ENCODE data around the gene TAPT1.
A peak's percentile ranks its signal among the peaks of the same experiment; 100 is the strongest.

Gene TAPT1

GRCh38 chr4:16248605-16249004 lies 22.3 kb upstream of the TAPT1 start:
- no peak for DNase-seq (ENCODE audit: low read depth)

DNA sequence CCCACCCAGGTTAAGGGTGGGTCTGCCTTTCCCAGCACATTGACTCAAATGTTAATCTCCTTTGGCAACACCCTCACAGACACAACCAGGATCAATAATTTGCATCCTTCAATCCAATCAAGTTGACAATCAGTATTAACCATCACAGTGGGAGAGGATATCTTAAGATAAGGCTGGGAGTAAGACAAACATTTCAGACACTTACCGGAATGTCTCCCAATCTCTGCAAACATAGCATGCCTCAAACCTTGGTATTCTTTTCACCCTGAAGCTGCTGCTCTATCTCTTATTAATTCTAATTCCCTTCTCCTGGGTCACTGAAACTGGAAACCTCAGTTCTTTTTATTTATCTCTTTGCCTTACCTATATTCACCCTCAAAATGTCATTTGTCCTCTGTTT lies 19.0 kb upstream of the TAPT1 start:
- no peak for DNase-seq (ENCODE audit: low read depth)

- DNase-seq (ENCODE audit: low read depth) = no peak
These were observed 17.0 kb upstream of the TAPT1 start for GRCh38 chr4:16243285-16243684.

- no peak for DNase-seq (ENCODE audit: low read depth)
These were observed 14.0 kb upstream of the TAPT1 start for GRCh38 chr4:16240300-16240699.

DNA sequence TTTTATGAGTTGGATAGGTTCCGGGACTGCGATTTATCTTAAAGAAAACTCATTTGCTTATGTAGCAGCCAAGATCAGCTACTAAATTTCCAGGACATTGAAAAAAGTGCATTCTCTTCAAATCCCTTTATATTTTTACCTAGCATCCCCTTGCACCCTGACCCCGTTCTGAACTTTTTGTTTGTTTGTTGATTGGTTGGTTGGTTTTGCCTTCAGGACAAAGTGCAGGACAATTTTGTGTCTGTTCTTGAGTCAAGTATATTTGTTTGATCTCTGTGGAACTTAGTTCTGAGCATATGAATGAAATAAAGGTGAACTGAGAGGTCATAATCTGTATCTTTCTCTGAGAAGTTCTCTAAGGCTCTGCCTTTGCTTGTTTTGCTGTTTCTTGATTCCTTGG lies 12.8 kb upstream of the TAPT1 start:
- no peak for DNase-seq (ENCODE audit: low read depth)

- no peak for DNase-seq (ENCODE audit: low read depth)
These were observed 12.1 kb upstream of the TAPT1 start for GRCh38 chr4:16238327-16238726.

GRCh38 chr4:16237715-16238114 lies 11.4 kb upstream of the TAPT1 start:
- DNase-seq (ENCODE audit: low read depth) = no peak

DNA sequence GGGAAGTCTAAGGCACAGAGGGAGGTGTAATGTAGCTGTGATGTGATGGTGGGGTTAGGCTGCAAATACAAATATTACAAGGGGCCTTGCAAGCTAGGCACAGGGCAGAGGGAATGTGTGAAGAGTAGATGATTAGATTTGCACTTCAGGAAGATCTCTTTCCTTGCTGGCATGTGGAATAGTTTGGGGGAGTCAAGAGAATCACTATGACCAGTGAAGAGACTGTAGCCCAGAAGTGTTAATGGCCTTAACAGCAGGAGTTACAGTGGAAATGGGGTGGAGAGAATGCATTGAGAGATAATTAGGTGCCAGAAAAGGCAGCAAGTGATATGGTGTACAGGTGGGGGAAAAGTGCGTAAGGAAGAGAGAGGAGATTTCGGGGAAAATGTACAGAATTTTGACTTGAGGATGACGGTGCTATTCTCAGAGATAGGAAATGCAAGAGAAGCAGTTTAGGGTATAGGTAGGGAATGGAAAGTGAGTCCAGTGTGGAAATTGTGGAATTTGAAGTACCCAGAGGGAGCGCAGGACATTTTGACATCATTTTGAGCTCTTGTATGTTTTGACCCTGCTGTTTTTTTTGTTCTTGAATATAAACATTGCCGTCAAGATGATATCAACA lies 10.2 kb upstream of the TAPT1 start:
- no peak for DNase-seq (ENCODE audit: low read depth)

DNA sequence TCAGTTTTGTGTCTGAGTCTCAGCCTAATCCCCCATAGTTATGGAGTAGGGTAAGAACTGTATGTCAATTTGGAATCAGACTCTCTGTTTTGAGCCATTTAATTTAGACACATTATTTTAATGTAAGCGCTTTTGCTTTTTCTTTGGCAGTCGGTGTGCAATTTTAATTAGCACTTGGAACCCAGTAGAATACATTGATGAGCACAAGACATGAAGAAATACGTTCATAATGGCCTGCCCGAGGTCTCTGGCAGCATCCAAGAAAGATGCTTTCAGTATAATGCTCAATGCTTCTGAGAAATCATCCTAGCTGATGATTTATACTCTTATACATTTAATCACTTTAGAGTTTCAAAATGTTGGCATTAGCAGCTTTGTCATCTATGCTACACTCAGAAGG lies 8.9 kb upstream of the TAPT1 start:
- DNase-seq (ENCODE audit: low read depth) = no peak

- DNase-seq (ENCODE audit: low read depth) = no peak
These were observed 7.4 kb upstream of the TAPT1 start for GRCh38 chr4:16233569-16234177.

DNA sequence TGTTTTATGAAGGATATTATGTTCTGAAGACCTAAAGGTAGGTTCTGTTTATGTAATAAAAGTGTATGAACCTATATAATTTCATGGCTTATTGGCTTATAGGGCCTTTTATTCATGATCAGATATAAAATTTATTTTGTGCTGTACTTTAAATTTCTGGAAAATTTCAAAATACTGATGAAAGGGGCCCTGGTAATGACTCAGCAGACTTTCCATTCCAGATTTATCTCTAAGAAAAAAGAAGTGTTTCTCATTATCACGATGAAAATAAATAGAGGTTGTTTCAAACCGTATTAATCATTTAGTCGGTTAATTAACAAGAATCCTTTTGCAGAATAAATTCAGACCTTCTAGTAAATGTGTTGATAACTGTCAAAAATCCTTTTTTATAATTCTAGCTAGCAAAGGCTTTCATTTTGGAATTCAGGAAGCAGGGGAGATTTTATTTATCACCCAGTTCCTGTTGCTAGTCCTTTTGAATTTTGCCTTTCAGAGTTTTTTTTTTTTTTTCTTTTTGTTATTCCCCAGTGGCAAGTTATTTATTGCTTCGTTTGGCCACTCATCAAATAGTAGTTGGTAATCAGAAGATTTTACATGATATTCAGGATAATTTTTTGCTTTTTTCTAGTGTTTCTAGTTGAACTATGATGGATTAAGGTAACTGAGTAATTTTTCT lies 5.4 kb upstream of the TAPT1 start:
- no peak for DNase-seq (ENCODE audit: low read depth)

DNA sequence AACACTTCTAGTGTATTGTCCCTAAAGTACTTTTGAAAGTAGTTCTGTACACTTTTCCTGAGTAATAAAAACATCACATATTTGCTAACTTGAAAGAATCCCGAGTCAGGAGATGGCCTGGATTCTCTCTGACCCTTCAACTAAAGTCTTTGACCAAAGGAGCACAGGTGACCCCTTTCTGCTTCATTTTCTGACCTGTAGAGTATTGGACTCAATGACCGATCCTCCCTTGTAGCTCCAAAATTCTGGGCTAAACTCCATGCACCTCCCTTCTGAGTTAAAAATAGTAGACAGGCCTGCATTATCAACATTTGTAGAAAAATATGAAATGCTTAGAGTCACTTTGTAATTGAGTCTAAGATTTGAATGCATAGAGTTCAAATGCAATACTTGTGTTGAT lies 4.0 kb upstream of the TAPT1 start:
- no peak for DNase-seq (ENCODE audit: low read depth)

DNA sequence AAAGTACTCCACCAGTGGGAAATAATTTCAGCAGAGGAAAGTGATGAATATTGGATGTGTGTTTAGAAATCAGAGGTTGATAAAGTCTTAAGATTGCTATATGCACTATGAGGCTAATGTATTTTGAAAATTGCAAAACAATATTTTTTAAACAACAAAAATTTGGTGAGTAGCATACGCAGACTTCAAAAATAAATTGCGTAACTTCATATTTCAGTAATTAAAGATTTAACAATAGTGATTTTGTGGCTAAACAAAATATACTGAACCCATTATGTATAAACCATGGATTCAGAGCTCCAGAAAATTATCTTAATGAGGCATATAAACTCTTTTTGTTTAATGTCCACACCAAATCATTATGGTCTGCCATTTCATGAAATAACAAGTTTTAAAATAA lies 3.3 kb upstream of the TAPT1 start:
- DNase-seq (ENCODE audit: low read depth) = no peak

GRCh38 chr4:16227462-16227868 lies 1.2 kb upstream of the TAPT1 start:
- no peak for DNase-seq (ENCODE audit: low read depth)

DNA sequence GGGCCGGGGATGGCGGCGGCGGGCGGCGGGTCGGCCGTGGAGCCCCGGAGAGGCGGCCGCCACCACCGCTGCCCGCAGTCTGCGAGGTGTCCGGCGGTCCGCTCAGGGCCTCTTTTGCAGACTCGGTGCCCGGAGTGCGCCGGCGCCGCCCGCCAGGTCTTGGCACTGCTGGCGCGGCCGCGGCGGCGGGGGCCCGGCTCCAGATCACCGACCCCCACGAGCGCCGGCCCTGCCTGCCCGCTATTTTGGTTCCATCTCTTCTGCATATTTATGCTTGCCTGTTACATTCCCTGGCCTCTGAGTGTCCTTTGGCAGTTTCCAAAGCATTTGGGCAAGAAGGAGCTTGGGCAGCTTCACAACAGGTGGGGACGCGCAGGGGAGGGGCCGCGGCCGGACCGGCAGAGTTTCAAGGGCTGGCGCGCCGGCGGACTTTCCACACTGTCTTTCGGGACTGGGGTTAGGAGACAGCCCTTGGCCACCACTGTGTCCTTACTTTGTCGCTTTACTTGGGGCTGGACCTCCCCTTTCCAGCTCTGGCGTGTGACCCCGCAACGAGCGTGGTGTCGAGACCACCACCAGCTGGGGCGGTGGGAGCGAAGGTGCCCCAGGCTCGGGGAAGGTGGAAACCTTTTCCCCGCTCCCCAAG lies 668 bp upstream of the TAPT1 start:
- peak; percentile 4 for DNase-seq (ENCODE audit: low read depth)

DNA sequence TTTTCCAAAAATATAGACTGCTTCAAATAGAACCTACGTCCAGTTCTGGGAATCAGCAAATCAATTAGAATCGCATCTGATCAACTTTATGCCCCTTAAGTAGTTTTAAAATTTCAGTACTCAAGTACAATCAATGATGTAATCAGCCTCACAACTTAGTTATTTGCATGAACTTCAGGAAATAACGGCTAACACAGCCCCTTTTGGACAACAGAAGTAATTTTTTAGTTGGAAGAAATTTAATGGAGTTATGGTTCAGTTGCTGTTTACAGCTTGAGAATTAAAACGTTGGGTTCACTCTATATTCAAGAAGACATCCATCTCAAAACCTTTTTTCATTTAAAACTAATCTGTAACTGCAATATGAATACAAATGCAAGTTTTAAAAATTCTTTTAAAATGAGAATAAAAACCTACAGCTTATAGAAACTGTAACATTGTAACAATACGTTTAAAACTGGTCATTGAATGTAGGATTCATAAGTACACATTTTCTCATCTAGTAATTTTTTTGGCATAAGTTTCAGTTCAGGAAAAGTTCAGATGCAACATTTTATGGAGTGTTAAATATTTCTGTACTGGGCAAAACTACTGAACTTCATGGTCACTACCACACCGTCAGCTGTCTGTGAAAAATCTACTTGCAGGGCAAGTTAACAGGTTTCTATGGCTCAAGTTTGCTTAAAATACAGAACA lies 956 bp downstream of the TAPT1 start:
- DNase-seq (ENCODE audit: low read depth) = no peak

GRCh38 chr4:16224264-16225166 lies 1.8 kb downstream of the TAPT1 start:
- no peak for DNase-seq (ENCODE audit: low read depth)

GRCh38 chr4:16222957-16223527 lies 3.2 kb downstream of the TAPT1 start:
- DNase-seq (ENCODE audit: low read depth) = no peak

DNA sequence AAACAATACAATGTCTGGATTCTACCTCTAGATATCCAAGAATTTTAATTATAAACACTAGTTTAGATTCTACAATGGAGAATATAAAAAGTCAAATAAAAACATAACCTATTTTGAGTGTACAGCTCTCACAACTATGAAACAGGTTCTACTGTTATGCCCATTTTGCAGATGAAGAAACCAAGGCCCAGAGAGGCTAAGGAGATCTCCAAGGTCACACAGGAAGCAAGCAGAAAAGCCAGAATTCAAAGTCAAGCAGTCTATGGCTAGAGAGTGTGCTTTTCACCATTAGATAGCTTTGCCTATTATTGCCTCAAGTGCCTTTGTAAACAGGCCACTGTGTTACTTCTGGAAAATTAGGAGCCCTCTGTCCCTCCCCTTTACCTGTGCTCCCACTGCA lies 7.3 kb downstream of the TAPT1 start:
- no peak for DNase-seq (ENCODE audit: low read depth)

DNA sequence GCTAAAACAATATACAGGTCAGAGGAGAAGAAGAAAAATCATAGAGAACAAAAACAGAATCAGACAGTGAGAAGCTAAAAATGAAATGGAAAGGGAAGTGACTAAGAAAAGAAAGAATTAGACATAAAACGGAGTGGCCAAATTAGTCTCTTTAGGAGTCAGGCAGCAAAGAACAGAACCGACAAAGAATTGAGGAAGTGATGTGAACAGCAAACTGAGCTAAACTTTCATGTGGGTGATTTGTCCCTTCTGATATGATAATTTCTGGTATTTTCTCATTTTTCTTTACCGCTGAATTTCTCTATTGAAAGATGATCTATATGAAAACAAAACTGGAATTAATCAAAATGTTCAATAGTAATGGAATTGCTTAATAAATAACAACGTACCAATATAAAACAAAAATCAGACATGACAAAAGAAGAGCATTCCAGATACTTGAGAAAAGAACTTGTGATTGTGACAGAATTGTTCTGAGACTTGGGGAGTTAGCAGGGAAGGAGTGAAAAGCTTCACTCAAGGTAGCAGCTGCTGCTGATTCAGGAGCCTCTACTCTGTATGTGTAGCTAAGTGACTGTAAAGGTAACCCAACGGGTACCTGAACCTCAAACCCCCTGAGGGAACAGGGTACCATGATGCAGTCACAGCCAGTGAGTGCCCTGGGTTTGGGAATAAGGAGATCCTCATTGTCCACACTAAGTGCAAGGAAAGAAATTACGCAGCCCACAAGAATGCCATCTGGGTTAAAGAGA lies 8.8 kb downstream of the TAPT1 start:
- DNase-seq (ENCODE audit: low read depth) = no peak
